Upper lobe of right lung (tissue), 1 donor: Measurements from ENCODE around the gene MEIOB. TPM values are rescaled to one million over a fixed set of nuclear protein-coding genes. Genes with fewer than 3 reads are reported as not detected.

Experiments
- ATAC-seq: fragments of 200-7000 bp; cut with Tn5 transposase; one replicate; pipeline ENCODE4 v1.9.1; 2020; ENCODE audit warnings: mild to moderate bottlenecking, moderate library complexity
- DNase-seq: peaks from one replicate; pipeline ENCODE4 v3.0.0-alpha.2; 2020
- H3K27ac ChIP-seq: fragments of 200-600 bp; one replicate; pipeline ENCODE4 v1.8.0; 2022
- H3K27me3 ChIP-seq: fragments of 200-600 bp; one replicate; pipeline ENCODE4 v1.8.0; 2022; ENCODE audit warnings: mild to moderate bottlenecking
- H3K36me3 ChIP-seq: fragments of 200-600 bp; one replicate; pipeline ENCODE4 v1.8.0; 2022
- H3K4me1 ChIP-seq: fragments of 200-600 bp; one replicate; pipeline ENCODE4 v1.8.0; 2022
- H3K4me3 ChIP-seq: fragments of 200-600 bp; one replicate; pipeline ENCODE4 v1.8.0; 2022; ENCODE audit warnings: mild to moderate bottlenecking
- H3K9me3 ChIP-seq: fragments of 200-600 bp; one replicate; pipeline ENCODE4 v1.8.0; 2022
- CTCF ChIP-seq: fragments of 200-600 bp; IDR thresholded peaks from one replicate; pipeline ENCODE4 v1.8.0; 2022; ENCODE audit warnings: antibody characterized with exemption
- intact Hi-C: fragments of 100-400 bp; cut with DNase I; formaldehyde crosslinking; loops from one replicate; pipeline ENCODE4 v1.11.0; 2022
- total RNA-seq: library from RNA; stranded (reverse); fragmentation: NEBNext Ultra II Directional; extraction: Animal tissue kit (Norgen Biotek cat#: 25700); gene quantifications from one replicate; pipeline ENCODE4 v1.2.1, GENCODE V29; 2021
- donor health status: DM: no; HTN: yes; CAD: no; lungs with severe emphysema.

The MEIOB gene
- total RNA-seq, 1 donor from 2014 or later: not detected

- ATAC-seq (peak; percentile 96), DNase-seq (peak; percentile 92)
- intact Hi-C loops: no loop called here
- Histone ChIP-seq H3K27me3 (no peaks in the 10 kb centered on the region), H3K36me3 (peaks cover 52% of the 10 kb centered on the region), H3K4me1 (peaks cover 12% of the 10 kb centered on the region), H3K27ac (no peak overlapping the region), H3K9me3 (no peaks in the 10 kb centered on the region), H3K4me3 (no peak overlapping the region)
- TF ChIP-seq CTCF: peak; percentile 55
Measured at GRCh38 chr16:1812732-1813163, 59.2 kb downstream of the MEIOB start.

DNA sequence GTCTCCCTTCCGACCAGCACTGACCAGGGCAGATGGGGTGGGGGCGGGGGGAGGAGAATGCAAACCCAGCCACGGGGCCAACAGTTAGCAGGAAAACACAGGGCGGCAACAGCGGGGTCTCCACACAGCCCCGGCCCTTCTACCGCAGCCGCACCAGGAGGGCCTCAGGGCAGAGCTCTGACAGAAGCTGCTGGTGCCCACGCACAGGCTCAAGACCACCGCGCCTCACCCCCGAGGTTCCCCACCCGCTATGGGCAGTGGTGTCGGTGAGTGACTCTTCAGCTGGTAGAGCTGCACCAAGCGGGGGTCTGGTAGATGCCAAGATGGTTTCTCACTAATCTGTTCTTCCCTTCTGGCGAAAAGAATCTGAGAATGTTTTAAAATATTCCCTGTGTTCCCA lies 61.4 kb downstream of the MEIOB start:
- Histone ChIP-seq H3K4me3 (no peak overlapping the region), H3K36me3 (peaks cover 45% of the 10 kb centered on the region), H3K27ac (no peak overlapping the region), H3K4me1 (peaks cover 12% of the 10 kb centered on the region), H3K27me3 (no peaks in the 10 kb centered on the region), H3K9me3 (no peaks in the 10 kb centered on the region)
- no peak for TF ChIP-seq CTCF
- no peak for ATAC-seq
- intact Hi-C loops: no loop called here
- DNase-seq: no peak

DNA sequence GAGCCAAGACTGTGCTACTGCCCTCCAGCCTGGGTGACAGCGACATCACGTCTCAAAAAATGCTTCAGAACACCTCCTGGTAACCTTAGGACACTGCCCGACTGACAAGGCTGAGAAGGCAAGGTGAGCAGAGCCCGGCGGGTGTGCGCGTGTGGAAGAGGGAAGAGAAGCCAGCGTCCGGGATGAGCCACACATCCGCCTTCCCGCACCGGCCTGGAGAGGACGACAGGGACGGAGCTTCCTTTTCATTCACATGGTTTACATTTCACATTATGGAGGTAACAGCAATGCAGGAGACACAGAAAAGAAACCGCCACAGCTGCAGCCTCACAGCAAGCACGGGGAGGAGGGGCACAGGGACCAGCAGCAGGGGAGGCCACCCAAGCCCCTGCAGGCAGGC lies 61.9 kb downstream of the MEIOB start:
- H3K27ac ChIP-seq: no peak overlapping the region
- ATAC-seq (no peak), DNase-seq (no peak)
- no peaks in the 10 kb centered on the region for H3K9me3 ChIP-seq
- no peaks in the 10 kb centered on the region for H3K27me3 ChIP-seq
- H3K4me1 ChIP-seq: peaks cover 12% of the 10 kb centered on the region
- intact Hi-C loops: no loop called here
- no peak for TF ChIP-seq CTCF
- peaks cover 41% of the 10 kb centered on the region for H3K36me3 ChIP-seq
- H3K4me3 ChIP-seq: no peak overlapping the region

GRCh38 chr16:1809281-1809801 lies 62.6 kb downstream of the MEIOB start:
- peaks cover 40% of the 10 kb centered on the region for H3K36me3 ChIP-seq
- ATAC-seq (no peak), DNase-seq (no peak)
- no peak for TF ChIP-seq CTCF
- H3K4me3 ChIP-seq: no peak overlapping the region
- peaks cover 12% of the 10 kb centered on the region for H3K4me1 ChIP-seq
- intact Hi-C loops: no loop called here
- no peaks in the 10 kb centered on the region for H3K27me3 ChIP-seq
- H3K9me3 ChIP-seq: no peaks in the 10 kb centered on the region
- H3K27ac ChIP-seq: no peak overlapping the region

GRCh38 chr16:1808691-1809090 lies 63.3 kb downstream of the MEIOB start:
- Histone ChIP-seq H3K27ac (no peak overlapping the region), H3K4me3 (no peak overlapping the region), H3K27me3 (no peaks in the 10 kb centered on the region), H3K4me1 (peaks cover 12% of the 10 kb centered on the region), H3K9me3 (no peaks in the 10 kb centered on the region), H3K36me3 (peaks cover 36% of the 10 kb centered on the region)
- DNase-seq (no peak), ATAC-seq (no peak)
- no peak for TF ChIP-seq CTCF
- intact Hi-C loops: no loop called here

DNA sequence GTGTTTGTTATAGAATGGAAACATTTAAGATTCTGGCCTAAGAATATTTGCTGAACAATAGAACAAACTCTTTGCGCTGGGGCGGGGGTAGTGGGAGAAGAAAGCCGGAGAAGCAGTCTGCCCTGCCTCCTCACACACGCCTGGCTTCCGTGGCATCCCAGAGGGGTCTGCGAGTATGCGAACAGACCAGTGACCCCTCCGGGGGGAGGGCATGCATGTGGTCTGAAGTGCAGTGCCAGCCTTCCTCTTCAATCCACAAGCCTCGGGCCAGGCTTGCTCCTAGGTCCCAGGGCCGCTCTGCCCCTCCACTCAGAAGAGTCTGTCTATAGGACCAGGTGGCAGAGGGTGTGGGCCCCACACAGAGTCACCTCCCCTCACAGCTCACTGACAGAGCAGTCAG lies 64.3 kb downstream of the MEIOB start:
- H3K9me3 ChIP-seq: no peaks in the 10 kb centered on the region
- no peak for ATAC-seq
- TF ChIP-seq CTCF: no peak
- intact Hi-C loops: no loop called here
- H3K27ac ChIP-seq: no peak overlapping the region
- H3K36me3 ChIP-seq: peaks cover 36% of the 10 kb centered on the region
- no peak for DNase-seq
- peaks cover 5% of the 10 kb centered on the region for H3K4me1 ChIP-seq
- no peaks in the 10 kb centered on the region for H3K27me3 ChIP-seq
- no peak overlapping the region for H3K4me3 ChIP-seq
